ENCODE data around the gene MAP3K6.

- no peak for TF ChIP-seq CTCF (IDR thresholded peaks at IDR 0.05)
- no peak for TF ChIP-seq POLR2A (IDR thresholded peaks at IDR 0.05)
- TF ChIP-seq EP300 (IDR thresholded peaks at IDR 0.05), result no peak
Observed at GRCh38 chr1:27363766-27364695, 2.7 kb downstream of the MAP3K6 start.
